ENCODE measurements around the gene AHDC1. TPM values are rescaled to one million over a fixed set of nuclear protein-coding genes. Genes with fewer than 3 reads are reported as not detected.
A peak's percentile ranks its signal among the peaks of the same experiment; 100 is the strongest.

Gene AHDC1
- total and polyA plus RNA-seq, 2 of the 13 experiments (the other 11 are each of a cell fraction or from before 2014, with no cell fraction given), result 1.0 to 2.7 TPM

GRCh38 chr1:27489973-27490741 is 113.8 kb downstream of the AHDC1 start, which contains the start of gene WASF2 (continued):
- no peak; the same call in 1 of the 2 replicates for TF ChIP-seq GFI1 (CRISPR knock-in tag; IDR thresholded peaks at IDR 0.05; ENCODE audit: borderline replicate concordance)
- no peak for TF ChIP-seq ATM (IDR thresholded peaks at IDR 0.05; ENCODE audit: borderline replicate concordance)
- TF ChIP-seq ZNF292 (CRISPR knock-in tag; IDR thresholded peaks at IDR 0.05; ENCODE audit: borderline replicate concordance, low read depth), result no peak
- no peak for TF ChIP-seq ZNF557 (CRISPR knock-in tag; IDR thresholded peaks at IDR 0.05)
- TF ChIP-seq, protein P1, sequence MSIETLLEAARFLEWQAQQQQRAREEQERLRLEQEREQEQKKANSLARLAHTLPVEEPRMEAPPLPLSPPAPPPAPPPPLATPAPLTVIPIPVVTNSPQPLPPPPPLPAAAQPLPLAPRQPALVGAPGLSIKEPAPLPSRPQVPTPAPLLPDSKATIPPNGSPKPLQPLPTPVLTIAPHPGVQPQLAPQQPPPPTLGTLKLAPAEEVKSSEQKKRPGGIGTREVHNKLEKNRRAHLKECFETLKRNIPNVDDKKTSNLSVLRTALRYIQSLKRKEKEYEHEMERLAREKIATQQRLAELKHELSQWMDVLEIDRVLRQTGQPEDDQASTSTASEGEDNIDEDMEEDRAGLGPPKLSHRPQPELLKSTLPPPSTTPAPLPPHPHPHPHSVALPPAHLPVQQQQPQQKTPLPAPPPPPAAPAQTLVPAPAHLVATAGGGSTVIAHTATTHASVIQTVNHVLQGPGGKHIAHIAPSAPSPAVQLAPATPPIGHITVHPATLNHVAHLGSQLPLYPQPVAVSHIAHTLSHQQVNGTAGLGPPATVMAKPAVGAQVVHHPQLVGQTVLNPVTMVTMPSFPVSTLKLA (IDR thresholded peaks at IDR 0.05), result no peak
- TF ChIP-seq JUND (CRISPR knock-in tag; IDR thresholded peaks at IDR 0.05), result peak; percentile 74; the same call in 1 of the 2 replicates
- TF ChIP-seq ZNF780A (CRISPR knock-in tag; IDR thresholded peaks at IDR 0.05), result no peak
- 0 out of 2 replicates have a peak, but pooled peaks have one; percentile 48 for TF ChIP-seq ZNF136 (CRISPR knock-in tag; IDR thresholded peaks at IDR 0.05; ENCODE audit: low read depth)
- peak; percentile 98 for TF ChIP-seq SP4 (CRISPR knock-in tag; IDR thresholded peaks at IDR 0.05)
- no peak for TF ChIP-seq EZH2 (conservative IDR thresholded peaks at IDR 0.05; ENCODE audit: low read depth, low read length)
- no peak for TF ChIP-seq PHF5A (CRISPR knock-in tag; IDR thresholded peaks at IDR 0.05; ENCODE audit: low read depth, unreplicated experiment)
- TF ChIP-seq ZNF574 (CRISPR knock-in tag; IDR thresholded peaks at IDR 0.05), result peak; percentile 64; the same call in 1 of the 2 replicates
- no peak for TF ChIP-seq SMC3 (IDR thresholded peaks at IDR 0.05; ENCODE audit: low read length)
- 0 out of 2 replicates have a peak, but pooled peaks have one; percentile 58 for TF ChIP-seq GATA4 (IDR thresholded peaks at IDR 0.05; ENCODE audit: borderline replicate concordance, low read depth)
- no peak for TF ChIP-seq ZNF251 (CRISPR knock-in tag; IDR thresholded peaks at IDR 0.05)
- no peak for TF ChIP-seq ARNT (IDR thresholded peaks at IDR 0.05)
- TF ChIP-seq IRF2 (CRISPR knock-in tag; IDR thresholded peaks at IDR 0.05), result no peak
- no peak for TF ChIP-seq ZNF607 (CRISPR knock-in tag; IDR thresholded peaks at IDR 0.05; ENCODE audit: borderline replicate concordance)
- peak; percentile 30; the same call in 1 of the 2 replicates for TF ChIP-seq SIN3B (IDR thresholded peaks at IDR 0.05; ENCODE audit: low read length)
- no peak for TF ChIP-seq ZNF121 (CRISPR knock-in tag; IDR thresholded peaks at IDR 0.05)
- peak; percentile 51; the same call in 1 of the 2 replicates for TF ChIP-seq KLF6 (CRISPR knock-in tag; IDR thresholded peaks at IDR 0.05)
- TF ChIP-seq, protein P2, sequence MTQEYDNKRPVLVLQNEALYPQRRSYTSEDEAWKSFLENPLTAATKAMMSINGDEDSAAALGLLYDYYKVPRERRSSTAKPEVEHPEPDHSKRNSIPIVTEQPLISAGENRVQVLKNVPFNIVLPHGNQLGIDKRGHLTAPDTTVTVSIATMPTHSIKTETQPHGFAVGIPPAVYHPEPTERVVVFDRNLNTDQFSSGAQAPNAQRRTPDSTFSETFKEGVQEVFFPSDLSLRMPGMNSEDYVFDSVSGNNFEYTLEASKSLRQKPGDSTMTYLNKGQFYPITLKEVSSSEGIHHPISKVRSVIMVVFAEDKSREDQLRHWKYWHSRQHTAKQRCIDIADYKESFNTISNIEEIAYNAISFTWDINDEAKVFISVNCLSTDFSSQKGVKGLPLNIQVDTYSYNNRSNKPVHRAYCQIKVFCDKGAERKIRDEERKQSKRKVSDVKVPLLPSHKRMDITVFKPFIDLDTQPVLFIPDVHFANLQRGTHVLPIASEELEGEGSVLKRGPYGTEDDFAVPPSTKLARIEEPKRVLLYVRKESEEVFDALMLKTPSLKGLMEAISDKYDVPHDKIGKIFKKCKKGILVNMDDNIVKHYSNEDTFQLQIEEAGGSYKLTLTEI (CRISPR knock-in tag; conservative IDR thresholded peaks at IDR 0.05), result no peak
- peak; percentile 96 for TF ChIP-seq ELF1 (CRISPR knock-in tag; IDR thresholded peaks at IDR 0.05)
- peak; percentile 74; the same call in 1 of the 2 replicates for TF ChIP-seq NFIC (IDR thresholded peaks at IDR 0.05; ENCODE audit: low read length)
- TF ChIP-seq HOXA5 (CRISPR knock-in tag; IDR thresholded peaks at IDR 0.05), result peak; percentile 64
- 0 out of 2 replicates have a peak, but pooled peaks have one; percentile 27 for TF ChIP-seq ZBTB42 (CRISPR knock-in tag; IDR thresholded peaks at IDR 0.05)

Data from HepG2 (cell line).